GM12864 (cell line): ENCODE measurements around the gene CORT.

Experiments used
- DNase-seq: peaks from one replicate; pipeline ENCODE4 v3.0.0-alpha.2; 2011; ENCODE audit warnings: low read depth
- H3K4me3 ChIP-seq: 2 replicates; pipeline ENCODE4 v1.5.1; 2011; ENCODE audit warnings: mild to moderate bottlenecking, low read depth, low read length, control low read depth
- TF ChIP-seq, protein P1 (sequence below): IDR thresholded peaks from 2 replicates; pipeline ENCODE4 v1.5.1; 2011; ENCODE audit warnings: low read depth, mild to moderate bottlenecking, moderate library complexity, low read length, control low read depth, inconsistent platforms; ENCODE audit errors: missing control alignments

Gene CORT

DNA sequence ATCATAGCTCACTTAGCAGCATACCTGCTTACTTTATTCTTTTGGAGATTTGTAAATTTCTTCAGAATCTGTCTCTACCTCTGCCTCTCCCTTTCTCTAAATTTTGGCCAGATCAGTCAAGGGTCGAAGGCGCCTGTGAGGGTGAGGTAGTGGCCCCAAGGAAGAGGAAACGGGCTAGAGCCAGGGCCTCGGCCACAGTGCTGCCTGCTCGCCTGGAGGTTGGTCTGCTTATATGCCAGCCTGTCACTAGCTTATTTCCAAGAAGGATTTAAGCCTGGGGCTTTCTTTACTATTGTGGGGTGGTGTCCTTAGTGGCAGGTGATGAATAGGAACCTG lies 44.6 kb downstream of the CORT start:
- H3K4me3 ChIP-seq: no peak overlapping the region
- TF ChIP-seq, protein P1, sequence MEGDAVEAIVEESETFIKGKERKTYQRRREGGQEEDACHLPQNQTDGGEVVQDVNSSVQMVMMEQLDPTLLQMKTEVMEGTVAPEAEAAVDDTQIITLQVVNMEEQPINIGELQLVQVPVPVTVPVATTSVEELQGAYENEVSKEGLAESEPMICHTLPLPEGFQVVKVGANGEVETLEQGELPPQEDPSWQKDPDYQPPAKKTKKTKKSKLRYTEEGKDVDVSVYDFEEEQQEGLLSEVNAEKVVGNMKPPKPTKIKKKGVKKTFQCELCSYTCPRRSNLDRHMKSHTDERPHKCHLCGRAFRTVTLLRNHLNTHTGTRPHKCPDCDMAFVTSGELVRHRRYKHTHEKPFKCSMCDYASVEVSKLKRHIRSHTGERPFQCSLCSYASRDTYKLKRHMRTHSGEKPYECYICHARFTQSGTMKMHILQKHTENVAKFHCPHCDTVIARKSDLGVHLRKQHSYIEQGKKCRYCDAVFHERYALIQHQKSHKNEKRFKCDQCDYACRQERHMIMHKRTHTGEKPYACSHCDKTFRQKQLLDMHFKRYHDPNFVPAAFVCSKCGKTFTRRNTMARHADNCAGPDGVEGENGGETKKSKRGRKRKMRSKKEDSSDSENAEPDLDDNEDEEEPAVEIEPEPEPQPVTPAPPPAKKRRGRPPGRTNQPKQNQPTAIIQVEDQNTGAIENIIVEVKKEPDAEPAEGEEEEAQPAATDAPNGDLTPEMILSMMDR: no peak
- no peak for DNase-seq

DNA sequence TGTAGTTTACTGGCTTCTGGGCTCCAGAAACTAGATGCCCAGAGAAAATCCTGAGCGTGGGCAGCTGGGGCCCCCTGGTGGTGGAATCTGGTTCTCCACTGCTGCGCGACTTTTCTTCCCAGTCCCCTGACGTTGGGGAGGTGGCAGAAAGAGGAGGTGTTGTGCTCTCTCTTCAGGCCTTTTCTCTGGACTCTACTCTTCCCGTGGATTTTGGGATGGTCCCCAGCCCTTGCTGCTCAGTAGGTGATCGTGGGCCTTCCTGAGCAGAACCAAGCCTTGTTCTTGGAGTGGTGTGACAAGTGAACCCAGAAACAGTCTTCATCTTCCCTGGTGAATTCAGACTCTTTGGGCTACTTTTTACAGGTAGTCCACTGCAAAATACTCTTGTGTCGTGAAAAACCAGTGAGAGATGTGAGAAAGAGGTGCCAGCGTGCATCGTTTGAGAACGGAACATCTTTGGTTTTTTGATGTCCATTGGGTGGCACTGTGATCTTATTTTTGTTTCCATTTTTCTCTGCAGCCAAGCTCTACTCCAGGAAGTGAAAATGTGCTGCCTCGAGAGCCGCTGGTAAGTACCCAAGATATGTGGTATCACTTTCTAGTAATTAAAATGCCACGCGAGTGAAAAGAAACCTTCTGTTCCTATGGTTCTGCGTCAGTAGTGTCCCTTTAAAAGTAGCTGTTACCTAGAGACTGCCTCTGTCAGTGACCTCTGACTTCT lies 45.1 kb downstream of the CORT start:
- peak; percentile 80 for DNase-seq
- H3K4me3 ChIP-seq: peak overlapping the region; percentile 30
- TF ChIP-seq, protein P1: peak; percentile 89

DNA sequence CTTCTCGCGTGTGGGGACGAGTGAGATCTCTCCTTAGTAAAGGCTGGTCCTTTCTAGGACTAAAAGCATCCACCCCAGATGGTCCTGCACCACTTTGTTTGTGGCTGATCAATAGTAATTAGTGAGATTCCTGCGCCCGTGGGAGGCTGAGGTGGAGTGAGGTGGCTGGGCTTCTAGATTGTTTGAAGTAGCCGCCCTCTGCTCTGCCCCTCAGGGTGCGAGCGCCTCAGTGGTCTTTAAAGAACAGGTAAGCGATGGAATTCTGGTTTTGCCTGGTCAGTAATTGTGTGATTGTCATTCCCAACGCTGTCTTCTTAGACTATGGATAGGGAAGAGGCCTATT lies 45.6 kb downstream of the CORT start:
- TF ChIP-seq, protein P1: no peak
- no peak for DNase-seq
- peak overlapping the region; percentile 7; the same call in 1 of the 2 replicates for H3K4me3 ChIP-seq

DNA sequence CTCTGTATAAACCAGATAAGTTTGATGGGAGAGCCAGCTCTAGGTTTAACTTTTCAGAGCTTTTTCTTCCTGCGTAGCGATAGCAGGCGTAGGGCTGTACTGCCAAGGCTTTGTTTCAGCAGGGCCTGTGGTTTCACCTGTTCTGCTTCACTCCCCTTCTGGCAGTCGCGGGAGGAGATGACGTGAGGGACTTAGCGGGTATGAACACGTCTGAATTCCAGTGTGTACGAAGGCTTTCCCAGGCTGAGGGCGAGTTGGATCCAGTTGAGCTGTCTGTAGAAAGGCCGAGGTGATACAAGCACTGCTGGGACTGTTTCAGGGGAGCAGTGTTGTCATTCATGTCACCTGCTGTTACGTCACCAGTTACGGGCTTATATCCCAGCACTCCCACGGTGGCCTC lies 46.1 kb downstream of the CORT start:
- TF ChIP-seq, protein P1: no peak
- H3K4me3 ChIP-seq: no peak overlapping the region

DNA sequence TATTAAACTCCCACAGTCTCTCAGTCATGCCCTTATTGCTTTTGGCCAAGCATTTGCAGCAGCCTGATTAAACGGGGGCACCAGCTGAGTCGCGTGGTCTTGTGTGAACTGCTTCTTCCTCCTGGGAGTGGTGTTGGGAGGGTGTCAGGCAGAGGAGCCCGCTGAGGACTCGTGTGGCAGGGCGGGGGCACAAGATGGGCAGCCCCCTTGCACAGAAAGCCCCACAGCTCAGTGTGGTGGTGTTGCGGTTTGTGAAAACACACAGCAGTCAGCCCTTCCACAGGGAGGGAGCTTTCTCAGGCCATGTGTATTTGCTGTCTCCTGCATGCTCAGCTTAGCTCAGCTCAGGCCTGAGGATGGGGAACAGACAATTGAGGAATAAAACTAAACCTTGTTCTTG lies 47.3 kb downstream of the CORT start:
- H3K4me3 ChIP-seq: no peak overlapping the region
- DNase-seq: no peak
- TF ChIP-seq, protein P1: no peak

More for the DNA sequence above, 46.1 kb downstream of the CORT start:
- DNase-seq: no peak

DNA sequence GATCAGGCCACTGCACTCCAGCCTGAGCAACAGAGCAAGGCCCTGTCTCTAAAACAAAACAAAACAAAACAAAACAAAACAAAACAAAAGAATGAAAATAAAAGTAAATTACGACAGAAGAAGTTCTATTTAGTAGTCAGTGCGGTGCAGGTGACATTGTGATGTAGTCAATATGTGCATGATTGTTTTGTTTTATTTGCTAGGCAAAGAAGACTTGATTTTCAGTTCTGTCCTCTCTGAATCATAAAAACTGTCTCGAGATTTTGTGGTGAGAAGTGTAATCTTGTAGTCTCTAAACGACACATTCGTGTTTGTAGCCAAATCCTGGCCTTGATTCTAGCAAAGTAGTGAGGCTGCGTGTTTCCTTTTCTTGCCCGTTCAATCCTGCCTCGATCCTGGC lies 48.4 kb downstream of the CORT start:
- no peak for DNase-seq
- H3K4me3 ChIP-seq: no peak overlapping the region
- TF ChIP-seq, protein P1: no peak
